ENCODE measurements around the gene VASH2. TPM values are rescaled to one million over a fixed set of nuclear protein-coding genes. Genes with fewer than 3 reads are reported as not detected.

The VASH2 gene
- total RNA-seq, 1 experiment from 2014 or later = 3.2 TPM

GRCh38 chr1:212942679-212943392 is 7.5 kb upstream of the VASH2 start:
- Histone ChIP-seq H3K36me3 (ENCODE audit: control insufficient read depth, insufficient read depth, low read length) (no peaks in the 10 kb centered on the region), H3K9me3 (no peaks in the 10 kb centered on the region), H3K4me3 (ENCODE audit: low read depth, low read length) (no peak overlapping the region), H3K27me3 (replicated peaks; ENCODE audit: control insufficient read depth, insufficient read depth, low read length) (no peaks in the 10 kb centered on the region), H3K4me1 (no peaks in the 10 kb centered on the region)
- Mint-ChIP-seq H3K36me3 (ENCODE audit: insufficient read depth, unreplicated experiment) (no peaks in the 10 kb centered on the region), H3K9me3 (ENCODE audit: unreplicated experiment) (no peaks in the 10 kb centered on the region), H3K27ac (ENCODE audit: unreplicated experiment) (no peak overlapping the region), H3K4me1 (ENCODE audit: low read depth, unreplicated experiment) (peaks cover 6% of the 10 kb centered on the region), H3K4me3 (ENCODE audit: unreplicated experiment) (no peak overlapping the region), H3K27me3 (ENCODE audit: insufficient read depth, unreplicated experiment) (no peaks in the 10 kb centered on the region)
- TF ChIP-seq CTCF (IDR thresholded peaks at IDR 0.05; ENCODE audit: insufficient read depth in 1 of 2, low read depth in 1 of 2, low read length in 1 of 2, severe bottlenecking in 1 of 2, unreplicated experiment in 1 of 2) = no peak
- CTCF ChIA-PET = no interaction called here
- intact Hi-C loops (cut with micrococcal nuclease; ENCODE audit: unreplicated experiment) = no loop called here
- no peak for DNase-seq
- POLR2A ChIA-PET = no interaction called here
- BruUV-seq (replicated peaks) = no TSS peak

GRCh38 chr1:212943393-212943710 is 7.0 kb upstream of the VASH2 start:
- no peak for DNase-seq
- H3K27me3 ChIP-seq (replicated peaks; ENCODE audit: control insufficient read depth, insufficient read depth, low read length) = no peaks in the 10 kb centered on the region
- Mint-ChIP-seq H3K4me1 (ENCODE audit: low read depth, unreplicated experiment) (peaks cover 6% of the 10 kb centered on the region), H3K9me3 (ENCODE audit: unreplicated experiment) (no peaks in the 10 kb centered on the region), H3K36me3 (ENCODE audit: insufficient read depth, unreplicated experiment) (no peaks in the 10 kb centered on the region), H3K27ac (ENCODE audit: unreplicated experiment) (no peak overlapping the region), H3K27me3 (ENCODE audit: insufficient read depth, unreplicated experiment) (no peaks in the 10 kb centered on the region), H3K4me3 (ENCODE audit: unreplicated experiment) (no peak overlapping the region)
- CTCF ChIA-PET = no interaction called here
- no peaks in the 10 kb centered on the region for H3K36me3 ChIP-seq (ENCODE audit: control insufficient read depth, insufficient read depth, low read length)
- no peaks in the 10 kb centered on the region for H3K4me1 ChIP-seq
- no peak for TF ChIP-seq CTCF (IDR thresholded peaks at IDR 0.05; ENCODE audit: insufficient read depth in 1 of 2, low read depth in 1 of 2, low read length in 1 of 2, severe bottlenecking in 1 of 2, unreplicated experiment in 1 of 2)
- H3K9me3 ChIP-seq = no peaks in the 10 kb centered on the region
- POLR2A ChIA-PET = no interaction called here
- H3K4me3 ChIP-seq (ENCODE audit: low read depth, low read length) = no peak overlapping the region
- no TSS peak for BruUV-seq (replicated peaks)
- intact Hi-C loops (cut with micrococcal nuclease; ENCODE audit: unreplicated experiment) = no loop called here

- Histone ChIP-seq H3K4me3 (ENCODE audit: low read depth, low read length) (no peak overlapping the region), H3K9me3 (no peaks in the 10 kb centered on the region), H3K36me3 (ENCODE audit: control insufficient read depth, insufficient read depth, low read length) (no peaks in the 10 kb centered on the region), H3K4me1 (no peaks in the 10 kb centered on the region), H3K27me3 (replicated peaks; ENCODE audit: control insufficient read depth, insufficient read depth, low read length) (no peaks in the 10 kb centered on the region)
- Mint-ChIP-seq H3K36me3 (ENCODE audit: insufficient read depth, unreplicated experiment) (no peaks in the 10 kb centered on the region), H3K4me3 (ENCODE audit: unreplicated experiment) (no peak overlapping the region), H3K4me1 (ENCODE audit: low read depth, unreplicated experiment) (peaks cover 6% of the 10 kb centered on the region), H3K27ac (ENCODE audit: unreplicated experiment) (no peak overlapping the region), H3K9me3 (ENCODE audit: unreplicated experiment) (no peaks in the 10 kb centered on the region), H3K27me3 (ENCODE audit: insufficient read depth, unreplicated experiment) (no peaks in the 10 kb centered on the region)
- intact Hi-C loops (cut with micrococcal nuclease; ENCODE audit: unreplicated experiment) = no loop called here
- ChIA-PET POLR2A (no interaction called here), CTCF (no interaction called here)
- BruUV-seq (replicated peaks) = no TSS peak
- no peak for TF ChIP-seq CTCF (IDR thresholded peaks at IDR 0.05; ENCODE audit: insufficient read depth in 1 of 2, low read depth in 1 of 2, low read length in 1 of 2, severe bottlenecking in 1 of 2, unreplicated experiment in 1 of 2)
- no peak for DNase-seq
Measured at GRCh38 chr1:212944229-212944901, 6.0 kb upstream of the VASH2 start.

All from Caco-2 (cell line).